ENCODE results near the gene GJC3. TPM values are rescaled to one million over a fixed set of nuclear protein-coding genes. Genes with fewer than 3 reads are reported as not detected.

GJC3 gene
- total and polyA plus RNA-seq, 9 of the 15 experiments (the other 6 are each of a cell fraction or from before 2014, with no cell fraction given), result 0.10 to 0.45 (median 0.28) TPM; not detected in 1

- TF ChIP-seq ZBTB43 (CRISPR knock-in tag; IDR thresholded peaks at IDR 0.05), result no peak
- TF ChIP-seq POLR2A (conservative IDR thresholded peaks at IDR 0.05), result no peak
- no peak for TF ChIP-seq BCOR (IDR thresholded peaks at IDR 0.05)
- peak; percentile 25 to 49 (median 37); a peak in 4 of 6 replicates for TF ChIP-seq CTCF (IDR thresholded peaks at IDR 0.05 in 2 of 3, conservative IDR thresholded peaks at IDR 0.05 in 1 of 3; ENCODE audit: insufficient read depth in 2 of 3, low read depth in 1 of 3, low read length in 3 of 3)
- TF ChIP-seq RAD21 (CRISPR knock-in tag; conservative IDR thresholded peaks at IDR 0.05 in 1 of 2, IDR thresholded peaks at IDR 0.05 in 1 of 2), result peak in 1 of 2 experiments; percentile 30; a peak in 2 of 4 replicates
- no peak for TF ChIP-seq NBN (IDR thresholded peaks at IDR 0.05; ENCODE audit: low read depth)
- no peak for TF ChIP-seq HNRNPUL1 (IDR thresholded peaks at IDR 0.05; ENCODE audit: low read length)
- TF ChIP-seq CLOCK (CRISPR knock-in tag; IDR thresholded peaks at IDR 0.05; ENCODE audit: borderline replicate concordance), result no peak
These were observed 20.3 kb upstream of the GJC3 start (continued) for GRCh38 chr7:99949645-99950228.

Data from K562 (cell line).